Measurements from ENCODE around the gene AREL1. TPM values are rescaled to one million over a fixed set of nuclear protein-coding genes. Genes with fewer than 3 reads are reported as not detected.

Gene AREL1
- total and polyA plus RNA-seq, 10 donors: 5.9 to 54.7 (median 39.8) TPM

DNA sequence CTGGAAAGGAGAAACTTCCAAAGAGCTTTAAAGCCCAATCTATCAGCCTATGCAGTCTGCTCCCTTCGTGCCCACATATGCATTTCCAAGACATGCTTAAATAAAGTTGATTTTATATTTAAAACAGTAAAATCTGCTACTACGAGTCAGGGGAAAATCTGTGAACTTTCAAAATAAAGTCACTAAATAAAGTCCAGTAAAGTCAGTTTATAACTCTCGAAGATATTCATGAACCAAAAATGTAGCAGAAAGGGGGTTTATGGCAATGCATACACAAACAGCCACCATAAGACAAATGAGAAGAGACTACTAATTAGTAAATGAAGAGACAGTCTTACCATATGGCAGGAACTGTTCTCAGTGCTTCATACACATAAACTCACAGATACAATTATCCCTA lies 19.7 kb downstream of the AREL1 start:
- peaks cover 3 to 70% (median 31%) of the 10 kb centered on the region in 6 donors for H3K36me3 ChIP-seq
- no peaks in the 10 kb centered on the region for H3K9me3 ChIP-seq
- WGBS, 5 donors: 95 to 100% (median 97%) methylated on average over 3 of the region's 3 CpGs
- H3K27ac ChIP-seq: no peak overlapping the region
- DNase-seq: no peak
- no peak overlapping the region for H3K4me3 ChIP-seq
- intact Hi-C loops (cut with DNase I; ENCODE audit: low total_unique reads): no loop called here
- H3K27me3 ChIP-seq (replicated peaks in 1 of 7): no peaks in the 10 kb centered on the region
- H3K4me1 ChIP-seq: peaks cover 0 to 54% (median 6%) of the 10 kb centered on the region in 6 donors
- TF ChIP-seq POLR2AphosphoS5 (IDR thresholded peaks at IDR 0.05): no peak
- TF ChIP-seq POLR2A (IDR thresholded peaks at IDR 0.05): no peak
- TF ChIP-seq CTCF (IDR thresholded peaks at IDR 0.05 in 8 of 11, conservative IDR thresholded peaks at IDR 0.05 in 3 of 11): no peak

GRCh38 chr14:74691456-74691855 lies 21.4 kb downstream of the AREL1 start:
- Histone ChIP-seq H3K4me1 (peaks cover 0 to 38% (median 5%) of the 10 kb centered on the region in 6 donors), H3K36me3 (peaks cover 3 to 70% (median 32%) of the 10 kb centered on the region in 6 donors), H3K27ac (peak overlapping the region in 3 of 8 donors; percentile 1 to 55 (median 50)), H3K9me3 (no peaks in the 10 kb centered on the region), H3K27me3 (replicated peaks in 1 of 7) (no peaks in the 10 kb centered on the region), H3K4me3 (no peak overlapping the region)
- no peak for DNase-seq
- intact Hi-C loops (cut with DNase I; ENCODE audit: low total_unique reads): no loop called here
- TF ChIP-seq POLR2AphosphoS5 (IDR thresholded peaks at IDR 0.05) (no peak), CTCF (IDR thresholded peaks at IDR 0.05 in 8 of 11, conservative IDR thresholded peaks at IDR 0.05 in 3 of 11) (no peak), POLR2A (IDR thresholded peaks at IDR 0.05) (no peak)
- 60 to 94% (median 86%) methylated on average over 2 of the region's 2 CpGs for WGBS, 5 donors

- no peak for DNase-seq
- intact Hi-C loops (cut with DNase I; ENCODE audit: low total_unique reads): no loop called here
- Histone ChIP-seq H3K36me3 (peaks cover 0 to 100% (median 47%) of the 10 kb centered on the region in 6 donors), H3K27me3 (replicated peaks in 1 of 7) (no peaks in the 10 kb centered on the region), H3K9me3 (no peaks in the 10 kb centered on the region), H3K27ac (peak overlapping the region in 2 of 8 donors; percentile 7 to 81), H3K4me1 (peaks cover 8 to 38% (median 23%) of the 10 kb centered on the region in 6 donors), H3K4me3 (no peak overlapping the region)
- TF ChIP-seq POLR2AphosphoS5 (IDR thresholded peaks at IDR 0.05) (no peak), CTCF (IDR thresholded peaks at IDR 0.05 in 8 of 11, conservative IDR thresholded peaks at IDR 0.05 in 3 of 11) (no peak), POLR2A (IDR thresholded peaks at IDR 0.05) (no peak)
- WGBS, 5 donors: 87 to 94% (median 88%) methylated on average over 3 of the region's 3 CpGs
These were observed 26.8 kb downstream of the AREL1 start for GRCh38 chr14:74685921-74686678.

- DNase-seq: no peak
- WGBS, 5 donors: 61 to 74% (median 73%) methylated on average over 2 of the region's 2 CpGs
- Histone ChIP-seq H3K36me3 (peaks cover 0 to 100% (median 40%) of the 10 kb centered on the region in 6 donors), H3K4me3 (no peak overlapping the region), H3K4me1 (peaks cover 8 to 38% (median 23%) of the 10 kb centered on the region in 6 donors), H3K9me3 (no peaks in the 10 kb centered on the region), H3K27ac (peak overlapping the region in 7 of 8 donors; percentile 35 to 81 (median 77)), H3K27me3 (replicated peaks in 1 of 7) (no peaks in the 10 kb centered on the region)
- no peak for TF ChIP-seq POLR2AphosphoS5 (IDR thresholded peaks at IDR 0.05)
- no peak for TF ChIP-seq CTCF (IDR thresholded peaks at IDR 0.05 in 8 of 11, conservative IDR thresholded peaks at IDR 0.05 in 3 of 11)
- no peak for TF ChIP-seq POLR2A (IDR thresholded peaks at IDR 0.05)
- intact Hi-C loops (cut with DNase I; ENCODE audit: low total_unique reads): no loop called here
These were observed 27.8 kb downstream of the AREL1 start for GRCh38 chr14:74685056-74685455.
